SU-DHL-6 (cell line): Measurements from ENCODE around the gene WWOX.

Source experiments
- CTCF ChIP-seq: fragments of 200-600 bp; sonication (generic); IDR thresholded peaks from one replicate; pipeline ENCODE4 v1.5.1; 2017; ENCODE audit warnings: antibody characterized with exemption, mild to moderate bottlenecking, low read length, moderate library complexity; ENCODE audit not compliant: insufficient read depth, poor library complexity, severe bottlenecking
- EZH2phosphoT487 ChIP-seq: fragments of 200-600 bp; sonication (generic), shearing (Covaris generic); conservative IDR thresholded peaks from 2 replicates; pipeline ENCODE4 v1.6.1; 2018; ENCODE audit warnings: mild to moderate bottlenecking, antibody characterized with exemption, low read length, moderate library complexity, mixed read lengths

- no peak for TF ChIP-seq CTCF
- TF ChIP-seq EZH2phosphoT487 = no peak
These were observed 159.1 kb downstream of the WWOX start for GRCh38 chr16:78258375-78259065.
